Measurements from ENCODE around the gene SLC7A10.

DNA sequence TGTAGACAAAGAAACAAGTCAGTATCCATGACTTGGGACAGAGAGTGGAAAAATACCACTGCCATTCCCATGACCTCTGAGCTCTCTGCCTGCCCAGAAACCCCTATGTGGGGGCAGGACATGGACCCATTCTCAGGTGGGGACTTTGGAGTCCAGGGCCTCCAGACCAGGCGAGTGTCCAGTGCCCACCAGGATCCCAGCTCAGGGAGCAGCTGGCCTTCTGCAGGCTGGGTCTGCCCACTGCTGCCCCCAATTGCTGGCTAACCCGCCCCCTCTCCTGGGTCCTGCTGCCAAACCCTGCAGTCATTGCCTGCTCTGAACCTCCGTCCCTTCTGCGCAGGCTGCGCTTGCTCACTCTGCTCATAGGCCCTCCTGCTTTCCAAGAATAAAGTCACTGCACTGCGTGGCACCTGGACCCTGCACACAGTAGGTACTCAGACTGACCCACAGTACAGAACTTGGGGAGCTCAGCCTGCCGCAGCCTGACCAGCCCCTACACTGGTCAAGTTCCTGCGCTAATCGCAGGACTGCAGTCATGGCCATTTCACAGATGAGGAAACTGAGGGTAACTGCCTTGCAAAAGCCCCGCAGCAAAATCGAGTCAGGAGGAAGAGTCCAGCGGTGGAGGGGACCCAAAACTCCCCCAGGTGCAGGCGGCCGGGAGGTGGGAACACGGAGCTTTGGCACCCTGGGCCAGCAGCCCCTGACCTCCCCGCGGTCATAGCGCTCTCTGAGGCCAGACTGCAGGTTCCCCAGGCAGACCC, 774 bp downstream of the SLC7A10 start:
- TF ChIP-seq, protein P1, sequence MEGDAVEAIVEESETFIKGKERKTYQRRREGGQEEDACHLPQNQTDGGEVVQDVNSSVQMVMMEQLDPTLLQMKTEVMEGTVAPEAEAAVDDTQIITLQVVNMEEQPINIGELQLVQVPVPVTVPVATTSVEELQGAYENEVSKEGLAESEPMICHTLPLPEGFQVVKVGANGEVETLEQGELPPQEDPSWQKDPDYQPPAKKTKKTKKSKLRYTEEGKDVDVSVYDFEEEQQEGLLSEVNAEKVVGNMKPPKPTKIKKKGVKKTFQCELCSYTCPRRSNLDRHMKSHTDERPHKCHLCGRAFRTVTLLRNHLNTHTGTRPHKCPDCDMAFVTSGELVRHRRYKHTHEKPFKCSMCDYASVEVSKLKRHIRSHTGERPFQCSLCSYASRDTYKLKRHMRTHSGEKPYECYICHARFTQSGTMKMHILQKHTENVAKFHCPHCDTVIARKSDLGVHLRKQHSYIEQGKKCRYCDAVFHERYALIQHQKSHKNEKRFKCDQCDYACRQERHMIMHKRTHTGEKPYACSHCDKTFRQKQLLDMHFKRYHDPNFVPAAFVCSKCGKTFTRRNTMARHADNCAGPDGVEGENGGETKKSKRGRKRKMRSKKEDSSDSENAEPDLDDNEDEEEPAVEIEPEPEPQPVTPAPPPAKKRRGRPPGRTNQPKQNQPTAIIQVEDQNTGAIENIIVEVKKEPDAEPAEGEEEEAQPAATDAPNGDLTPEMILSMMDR (IDR thresholded peaks at IDR 0.05 in 4 of 5, conservative IDR thresholded peaks at IDR 0.05 in 1 of 5) = no peak
- no peak for TF ChIP-seq POLR2A (IDR thresholded peaks at IDR 0.05)
